GM18909 (cell line): Measurements from ENCODE around the gene P2RX5.
A peak's percentile ranks its signal among the peaks of the same experiment; 100 is the strongest.

Source experiments
- ATAC-seq: cut with Tn5 transposase; IDR thresholded peaks from one replicate; pipeline ENCODE4 v1.9.1; 2021; ENCODE audit warnings: mild to moderate bottlenecking; ENCODE audit not compliant: unreplicated experiment, poor library complexity

Gene P2RX5

GRCh38 chr17:3658784-3659449 is 37.0 kb downstream of the P2RX5 start:
- ATAC-seq: no peak

- no peak for ATAC-seq
These were observed 37.8 kb downstream of the P2RX5 start for GRCh38 chr17:3657874-3658783.

DNA sequence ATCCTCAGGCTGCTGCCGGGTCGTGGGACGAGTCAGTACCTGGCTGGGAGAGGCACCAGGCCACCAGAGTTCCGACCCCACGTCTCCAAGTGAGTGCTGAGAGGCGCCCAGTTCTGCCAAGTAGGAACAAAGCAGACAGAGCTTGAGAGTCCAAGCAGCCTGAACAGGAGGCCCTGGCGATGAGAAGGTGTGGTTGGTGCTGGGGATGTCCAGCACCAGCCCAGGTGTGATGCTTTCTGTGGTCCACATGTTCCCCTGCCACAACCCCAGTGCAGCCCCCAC is 38.4 kb downstream of the P2RX5 start:
- no peak for ATAC-seq

GRCh38 chr17:3656755-3657587 is 39.0 kb downstream of the P2RX5 start:
- ATAC-seq: no peak

GRCh38 chr17:3656353-3656752 is 39.6 kb downstream of the P2RX5 start:
- ATAC-seq: no peak

- ATAC-seq: no peak
These were observed 40.2 kb downstream of the P2RX5 start for GRCh38 chr17:3655766-3656165.

DNA sequence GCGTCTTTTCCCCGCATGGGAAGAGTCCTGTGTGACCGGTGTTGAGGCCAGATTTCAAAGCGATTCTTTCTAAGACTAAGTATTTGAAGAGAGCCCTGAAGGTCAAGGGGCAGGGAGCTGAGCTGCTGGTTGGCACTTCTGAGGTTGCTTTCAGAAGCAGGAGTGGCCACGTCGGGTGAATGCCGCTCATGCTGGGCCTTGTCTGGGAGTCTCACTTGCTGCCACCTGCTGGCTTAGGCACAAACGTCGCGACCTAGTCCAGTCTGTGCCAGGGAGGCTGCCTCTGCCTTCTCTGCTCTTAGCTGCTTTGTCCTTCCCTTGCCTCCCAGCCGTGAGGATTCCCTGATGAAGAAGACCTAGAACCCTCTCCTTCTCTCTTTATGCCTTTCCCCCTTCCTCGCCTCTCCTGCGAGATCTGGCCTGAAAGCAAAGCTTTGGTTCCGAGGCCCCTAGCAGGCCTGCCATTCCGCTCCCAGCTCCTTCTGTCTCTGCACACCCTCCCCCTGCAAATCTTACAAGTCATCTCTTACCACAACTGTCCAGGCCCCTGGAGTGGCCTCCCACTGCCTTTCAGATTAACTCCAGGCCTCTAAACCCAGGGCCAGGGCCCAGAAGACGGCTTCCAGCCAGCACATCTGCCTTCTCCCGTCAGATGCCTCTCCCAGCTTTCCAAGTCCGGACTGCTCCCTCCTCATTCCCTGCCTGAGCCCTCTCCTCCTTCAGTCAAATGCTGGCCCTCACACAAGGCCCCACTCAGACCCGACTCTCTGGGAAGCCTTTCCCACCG is 48.0 kb downstream of the P2RX5 start:
- ATAC-seq: no peak

- ATAC-seq: no peak
These were observed 48.7 kb downstream of the P2RX5 start for GRCh38 chr17:3647251-3647650.

DNA sequence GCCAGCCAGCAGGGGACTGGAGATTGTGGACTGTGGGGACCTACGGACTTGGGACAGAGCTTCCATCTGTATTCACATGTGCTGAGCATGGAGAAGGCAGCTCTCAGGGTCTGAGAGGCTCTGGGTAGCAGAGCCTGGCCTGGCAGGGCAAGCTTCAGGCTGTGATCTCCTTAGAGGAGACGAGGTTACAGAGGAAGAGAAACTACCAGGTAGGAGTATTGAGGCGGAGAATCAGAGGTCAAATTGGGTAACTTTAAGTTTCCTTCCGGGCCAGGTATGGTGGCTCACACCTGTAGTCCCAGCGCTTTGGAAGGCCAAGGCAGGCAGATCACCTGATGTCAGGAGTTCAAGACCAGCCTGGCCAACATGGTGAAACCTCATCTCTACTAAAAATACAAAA is 50.6 kb downstream of the P2RX5 start:
- ATAC-seq: no peak

DNA sequence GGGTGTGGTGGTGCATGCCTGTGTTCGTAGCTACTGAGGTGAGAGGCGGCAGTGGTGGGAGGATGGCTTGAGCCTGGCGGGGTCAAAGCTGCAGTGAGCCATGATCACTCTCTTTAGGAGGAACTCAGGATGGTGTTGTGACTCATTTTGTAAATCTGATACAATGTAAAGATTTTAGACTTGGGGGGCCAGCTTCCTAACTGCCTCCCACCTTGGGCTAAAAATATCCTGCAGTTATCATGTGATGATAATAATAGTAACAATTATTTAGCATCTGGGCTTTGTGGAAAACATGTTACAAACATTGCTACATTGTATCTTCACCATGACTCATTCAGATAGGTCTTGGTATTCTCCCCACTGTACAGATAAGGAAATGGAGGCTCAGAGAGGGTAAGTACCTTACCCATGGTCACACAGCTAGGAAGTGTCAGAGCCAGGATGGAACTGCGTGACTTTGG is 52.0 kb downstream of the P2RX5 start:
- ATAC-seq: no peak

GRCh38 chr17:3641717-3642486 is 54.1 kb downstream of the P2RX5 start:
- no peak for ATAC-seq

- no peak for ATAC-seq
These were observed 54.9 kb downstream of the P2RX5 start for GRCh38 chr17:3641014-3641413.

DNA sequence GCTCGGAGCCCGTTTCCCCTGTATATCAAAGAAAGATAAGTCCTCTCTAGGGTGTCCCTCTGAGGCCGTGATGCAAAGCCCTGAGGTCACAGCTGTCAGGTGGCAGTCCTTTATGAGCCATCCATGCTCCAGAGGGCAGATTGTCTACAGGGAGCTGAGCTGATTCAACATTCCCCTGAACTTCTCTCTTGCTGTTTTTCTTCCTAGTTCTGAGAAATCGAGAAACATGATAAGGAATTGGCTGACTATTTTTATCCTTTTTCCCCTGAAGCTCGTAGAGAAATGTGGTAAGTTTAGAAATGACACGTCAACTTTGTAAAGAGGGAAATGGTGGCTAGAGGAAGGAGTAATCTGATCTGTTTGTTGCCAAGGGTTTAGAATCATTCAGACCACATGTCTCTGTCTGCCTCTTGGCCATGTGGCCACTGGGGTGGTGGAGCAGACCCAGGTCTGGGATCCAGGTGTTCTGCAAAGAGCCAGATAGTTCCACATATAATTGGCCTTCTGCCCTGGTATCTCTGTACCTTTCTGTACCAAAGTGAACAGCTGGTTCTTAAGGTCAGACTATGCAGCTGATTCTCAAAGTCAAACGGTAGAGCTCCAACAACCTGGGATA is 55.9 kb downstream of the P2RX5 start:
- no peak for ATAC-seq

GRCh38 chr17:3636908-3637373 is 59.0 kb downstream of the P2RX5 start:
- ATAC-seq: peak; percentile 17

- ATAC-seq: peak; percentile 94
These were observed 59.6 kb downstream of the P2RX5 start, which contains the start of the genes CTNS and SHPK for GRCh38 chr17:3636154-3636907. TSS of gene CTNS (plus strand) at chr17:3636760. CDS start at chr17:3640207, 3,447 bp downstream. TSS of gene SHPK (minus strand) at chr17:3636250. CDS start at chr17:3636219, 31 bp downstream.

- no peak for ATAC-seq
These were observed 60.3 kb downstream of the P2RX5 start for GRCh38 chr17:3635474-3636153.

- no peak for ATAC-seq
These were observed 63.7 kb downstream of the P2RX5 start for GRCh38 chr17:3632287-3632686.
